Measurements from ENCODE around the gene SGSM2.
"Not testable (repeated sequence)": the region's sequence is repeated elsewhere in the genome, so short reads cannot be mapped to it uniquely, and the experiment has no call there.

SGSM2 gene

GRCh38 chr17:2336852-2337543, at the start of gene SGSM2:
SGSM2 (plus strand) TSS chr17:2337501; CDS start chr17:2337689, 188 bp downstream.
- DNase-seq, result peak; percentile 12 to 20

- DNase-seq, result no peak
These were observed 47.3 kb upstream of the SGSM2 start for GRCh38 chr17:2289878-2290478.

- no peak for DNase-seq
These were observed 45.2 kb upstream of the SGSM2 start for GRCh38 chr17:2292100-2292499.

GRCh38 chr17:2295575-2295974, 41.7 kb upstream of the SGSM2 start:
- DNase-seq, result no peak

- no peak for DNase-seq
These were observed 40.3 kb upstream of the SGSM2 start for GRCh38 chr17:2297023-2297422.

- no peak for DNase-seq
These were observed 38.2 kb upstream of the SGSM2 start for GRCh38 chr17:2299136-2299535.

- DNase-seq, result no peak
These were observed 37.5 kb upstream of the SGSM2 start for GRCh38 chr17:2299756-2300155.

- DNase-seq, result no peak
These were observed 34.5 kb upstream of the SGSM2 start for GRCh38 chr17:2302778-2303203.

- peak; percentile 32 to 76 for DNase-seq
These were observed 33.8 kb upstream of the SGSM2 start, which contains the start of the genes SMG6 and SRR for GRCh38 chr17:2303204-2304188. SMG6 (minus strand) TSS chr17:2303785; CDS start chr17:2303720, 65 bp downstream. SRR (plus strand) TSS chr17:2303950; CDS start chr17:2315561, 11,611 bp downstream.

- DNase-seq, result no peak
These were observed 32.4 kb upstream of the SGSM2 start for GRCh38 chr17:2304931-2305330.

- DNase-seq, result no peak
These were observed 27.8 kb upstream of the SGSM2 start for GRCh38 chr17:2309338-2310154.

GRCh38 chr17:2312736-2313135, 24.6 kb upstream of the SGSM2 start:
- no peak for DNase-seq

GRCh38 chr17:2316916-2317205, 20.4 kb upstream of the SGSM2 start:
- DNase-seq, result not testable (repeated sequence)

- DNase-seq, result no peak
These were observed 19.5 kb upstream of the SGSM2 start for GRCh38 chr17:2317796-2318195.

GRCh38 chr17:2319051-2319450, 18.2 kb upstream of the SGSM2 start:
- DNase-seq, result no peak

GRCh38 chr17:2321399-2321798, 15.9 kb upstream of the SGSM2 start:
- DNase-seq, result no peak

- DNase-seq, result no peak
These were observed 13.5 kb upstream of the SGSM2 start for GRCh38 chr17:2323629-2324314.

GRCh38 chr17:2331303-2331702, 6.0 kb upstream of the SGSM2 start:
- DNase-seq, result no peak

GRCh38 chr17:2335726-2336214, 1.5 kb upstream of the SGSM2 start:
- DNase-seq, result no peak

- DNase-seq, result peak; percentile 27 to 70
These were observed 968 bp upstream of the SGSM2 start, which contains the start of gene TSR1 for GRCh38 chr17:2336215-2336851. TSR1 (minus strand) TSS chr17:2336457; CDS start chr17:2336427, 30 bp downstream.

Measured in NCI-H187 (cell line).